KOPT-K1 (cell line): Measurements from ENCODE around the gene TUBA4B.
"Not testable (repeated sequence)": the region's sequence is repeated elsewhere in the genome, so short reads cannot be mapped to it uniquely, and the experiment has no call there.

ENCODE experiments used
- H3K27ac ChIP-seq: fragments of 200-600 bp; sonication (generic); 2 replicates; pipeline ENCODE4 v1.5.1; 2016; ENCODE audit warnings: antibody characterized with exemption, mild to moderate bottlenecking, low read depth, low read length; ENCODE audit not compliant: poor library complexity, severe bottlenecking
- H3K36me3 ChIP-seq: fragments of 200-600 bp; sonication (generic); 2 replicates; pipeline ENCODE4 v1.5.1; 2017; ENCODE audit warnings: antibody characterized with exemption, mild to moderate bottlenecking, low read length, moderate library complexity; ENCODE audit not compliant: insufficient read depth
- H3K9me3 ChIP-seq: fragments of 200-600 bp; sonication (generic); 2 replicates; pipeline ENCODE4 v1.5.1; 2017; ENCODE audit warnings: antibody characterized with exemption, low read length, mild to moderate bottlenecking; ENCODE audit not compliant: insufficient read depth, poor library complexity, severe bottlenecking

TUBA4B gene

DNA sequence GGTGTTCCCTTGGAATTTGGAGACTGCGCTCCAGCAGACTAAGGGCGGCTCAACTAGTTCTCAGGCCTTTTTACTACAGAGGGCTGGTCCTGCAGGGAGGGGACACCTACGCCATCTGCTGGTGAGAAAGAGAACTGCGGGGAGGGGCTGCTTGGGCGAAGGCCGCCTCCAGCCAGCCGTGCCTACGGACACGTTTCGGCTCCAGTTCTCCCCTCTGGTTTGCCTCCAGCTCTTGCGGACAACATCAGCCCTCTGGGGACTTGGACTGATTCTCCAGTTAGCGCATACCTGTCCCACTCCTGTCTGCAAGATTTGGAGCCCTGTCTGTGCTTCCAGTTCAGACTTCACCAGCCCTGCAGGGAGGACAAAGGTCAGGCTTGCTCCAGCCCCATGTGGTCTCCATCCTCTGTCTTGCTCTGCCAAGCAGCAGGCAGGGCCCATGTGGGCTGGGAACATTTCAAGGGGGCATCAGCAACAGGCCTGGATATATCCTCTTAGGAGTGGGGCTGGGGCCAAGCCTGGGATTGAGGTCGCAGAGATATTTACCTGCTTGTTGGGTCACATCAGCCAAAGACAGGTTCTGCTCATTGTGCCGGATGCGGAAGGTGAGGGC, 45.8 kb downstream of the TUBA4B start:
- H3K36me3 ChIP-seq, result no peaks in the 10 kb centered on the region
- no peaks in the 10 kb centered on the region for H3K9me3 ChIP-seq
- no peak overlapping the region for H3K27ac ChIP-seq

DNA sequence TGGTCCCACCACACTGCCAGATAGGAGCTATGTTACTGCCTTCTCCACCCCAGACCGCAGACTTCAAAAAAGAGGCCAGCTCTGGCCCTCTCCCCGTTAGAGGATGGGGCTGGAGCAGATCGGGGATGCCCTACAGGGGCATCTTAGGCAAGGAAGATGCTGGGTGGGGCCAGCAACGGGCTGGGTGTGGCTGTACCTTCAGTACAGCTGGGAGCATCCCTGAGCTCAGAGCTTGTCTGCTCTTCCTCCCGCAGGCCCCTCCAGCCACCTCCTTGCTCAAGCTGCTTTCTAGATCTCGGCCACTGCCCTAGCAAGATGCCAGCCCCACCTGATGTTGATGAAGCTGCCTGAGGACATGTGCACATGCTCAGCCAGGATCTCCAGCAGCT, 46.3 kb downstream of the TUBA4B start:
- no peaks in the 10 kb centered on the region for H3K36me3 ChIP-seq
- no peak overlapping the region for H3K27ac ChIP-seq
- no peaks in the 10 kb centered on the region for H3K9me3 ChIP-seq

DNA sequence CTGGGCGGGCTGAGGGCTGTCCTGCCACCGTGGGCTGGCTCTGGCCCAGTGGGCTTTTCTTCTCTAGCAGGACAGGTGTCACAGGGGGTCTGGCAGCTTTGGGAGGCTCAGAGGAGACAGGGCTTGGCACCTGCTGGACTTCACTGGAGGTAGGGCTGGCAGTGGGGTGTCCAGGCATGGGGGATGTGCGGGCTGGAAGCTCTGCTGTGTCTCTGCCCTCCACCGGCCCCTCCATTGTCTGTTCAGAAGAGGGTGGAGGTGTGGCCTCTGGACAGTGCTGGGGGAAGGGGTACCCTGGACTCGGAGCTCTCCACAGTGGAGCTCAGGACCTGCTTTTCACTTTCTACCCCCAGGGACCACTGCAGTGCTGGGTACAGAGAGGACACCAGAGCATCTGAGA, 47.0 kb downstream of the TUBA4B start:
- H3K9me3 ChIP-seq, result no peaks in the 10 kb centered on the region
- no peak overlapping the region for H3K27ac ChIP-seq
- no peaks in the 10 kb centered on the region for H3K36me3 ChIP-seq

DNA sequence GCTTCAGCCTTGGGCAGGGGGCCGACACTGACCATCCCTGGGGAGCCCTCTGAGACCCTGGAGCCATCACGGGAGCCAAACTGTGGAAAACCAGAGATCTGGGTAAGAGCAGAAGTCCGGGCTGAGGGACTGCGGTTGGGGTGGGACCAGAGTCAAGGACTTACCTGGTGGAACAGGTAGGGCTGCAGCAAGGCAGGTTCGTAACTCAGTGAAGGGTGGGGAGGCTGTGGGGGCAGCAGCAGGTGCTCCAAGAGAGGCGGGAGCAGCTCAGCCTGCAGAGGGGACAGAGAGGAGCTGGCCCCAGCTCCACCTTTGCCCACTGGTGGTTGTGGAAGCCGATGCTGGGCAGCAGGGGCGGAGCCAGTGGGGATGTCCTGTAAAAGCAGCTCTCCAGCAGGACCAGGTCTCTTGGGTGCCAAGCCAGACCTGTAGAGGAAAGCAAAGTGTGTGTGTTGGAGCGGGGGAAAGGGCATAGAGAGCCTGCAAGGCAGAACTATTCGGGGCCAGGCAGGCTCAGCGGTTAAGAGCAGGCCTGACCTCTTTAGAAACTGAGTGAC, 49.4 kb downstream of the TUBA4B start:
- no peaks in the 10 kb centered on the region for H3K9me3 ChIP-seq
- no peaks in the 10 kb centered on the region for H3K36me3 ChIP-seq
- no peak overlapping the region for H3K27ac ChIP-seq

DNA sequence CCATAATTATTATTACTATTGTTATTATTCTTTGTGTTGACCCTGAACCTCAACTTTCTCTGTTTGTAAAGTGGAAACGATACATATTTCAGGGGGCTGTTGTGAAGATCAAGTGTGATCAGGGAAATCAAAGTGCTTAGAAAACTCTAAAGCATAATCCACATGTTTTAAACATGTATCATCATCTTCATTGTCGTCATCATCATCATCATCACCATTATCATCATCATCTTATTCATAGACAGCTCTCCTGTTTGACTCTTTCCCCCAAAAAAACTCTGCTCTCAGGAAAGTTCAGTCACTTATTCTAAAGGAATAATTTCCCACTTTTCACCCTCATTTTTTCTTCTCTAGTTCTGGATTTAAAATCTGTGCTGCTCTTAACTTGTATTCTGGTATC, 51.2 kb downstream of the TUBA4B start:
- no peaks in the 10 kb centered on the region for H3K36me3 ChIP-seq
- H3K9me3 ChIP-seq, result no peaks in the 10 kb centered on the region

DNA sequence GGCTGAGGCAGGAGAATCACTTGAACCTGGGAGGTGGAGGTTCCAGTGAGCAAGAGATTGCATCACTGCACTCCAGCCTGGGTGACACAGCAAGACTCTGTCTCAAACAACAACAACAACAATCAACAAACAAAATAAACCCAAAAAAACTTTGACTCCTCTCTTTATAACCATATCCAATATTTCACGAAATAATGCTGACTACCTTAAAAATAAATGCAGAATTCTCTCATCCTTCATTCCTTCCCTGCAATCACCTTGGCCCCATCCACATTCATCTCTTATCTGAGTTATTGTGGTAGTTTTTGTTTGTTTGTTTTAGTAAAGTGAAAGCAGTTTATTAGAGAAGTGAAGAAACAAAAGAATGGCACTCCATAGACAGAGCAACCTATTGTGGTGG, 53.0 kb downstream of the TUBA4B start:
- Histone ChIP-seq H3K9me3 (no peaks in the 10 kb centered on the region), H3K36me3 (no peaks in the 10 kb centered on the region), H3K27ac (no peak overlapping the region)

More for the DNA sequence above, 51.2 kb downstream of the TUBA4B start:
- H3K27ac ChIP-seq, result no peak overlapping the region

DNA sequence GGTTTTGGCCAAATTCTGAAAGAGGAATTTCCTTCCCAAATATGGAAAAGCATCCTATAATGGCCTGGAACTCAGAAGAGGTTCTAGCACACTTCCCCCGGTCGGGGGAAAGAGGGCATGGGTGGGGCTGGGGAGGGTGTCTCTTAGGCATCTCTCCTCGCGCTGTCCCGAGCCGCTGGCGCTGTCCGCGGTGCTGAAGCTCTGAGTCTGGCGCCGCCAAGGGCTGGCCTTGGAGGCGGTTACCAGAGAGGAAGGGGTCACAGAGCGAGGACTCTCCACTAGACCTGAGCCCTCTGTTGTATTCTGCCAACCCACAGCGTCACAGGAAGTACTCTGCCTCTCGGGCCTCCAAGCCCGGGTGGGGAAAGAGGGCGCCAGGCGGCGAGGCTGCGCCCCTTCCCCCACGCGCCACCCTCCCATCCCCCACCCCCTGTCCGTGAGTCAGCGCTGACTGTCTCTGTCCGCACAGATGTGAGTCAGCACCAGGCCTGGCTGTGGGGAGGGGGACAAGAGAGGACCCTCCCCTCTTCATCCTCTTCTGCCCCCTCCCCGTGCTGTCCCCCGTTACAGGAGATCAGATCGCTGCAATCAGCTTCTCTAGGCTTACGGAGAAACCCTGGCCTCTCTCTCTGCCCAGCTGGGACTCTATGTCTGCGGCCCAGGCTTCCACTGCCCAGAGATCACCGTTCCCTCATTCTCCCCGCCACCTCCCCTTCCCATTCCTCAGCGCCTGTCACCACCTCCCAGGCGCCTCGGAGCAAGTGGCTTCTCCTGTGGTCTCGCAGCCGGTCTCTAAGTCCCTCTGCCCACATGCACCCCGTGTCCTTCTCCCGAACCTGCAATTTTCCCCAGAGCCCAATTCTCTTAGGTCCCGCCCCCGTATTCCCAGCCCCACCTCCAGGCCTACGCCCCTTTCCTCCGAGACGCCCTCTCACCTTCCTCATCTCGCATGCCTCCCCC, 55.4 kb downstream of the TUBA4B start:
- no peaks in the 10 kb centered on the region for H3K9me3 ChIP-seq
- no peak overlapping the region for H3K27ac ChIP-seq
- no peaks in the 10 kb centered on the region for H3K36me3 ChIP-seq

DNA sequence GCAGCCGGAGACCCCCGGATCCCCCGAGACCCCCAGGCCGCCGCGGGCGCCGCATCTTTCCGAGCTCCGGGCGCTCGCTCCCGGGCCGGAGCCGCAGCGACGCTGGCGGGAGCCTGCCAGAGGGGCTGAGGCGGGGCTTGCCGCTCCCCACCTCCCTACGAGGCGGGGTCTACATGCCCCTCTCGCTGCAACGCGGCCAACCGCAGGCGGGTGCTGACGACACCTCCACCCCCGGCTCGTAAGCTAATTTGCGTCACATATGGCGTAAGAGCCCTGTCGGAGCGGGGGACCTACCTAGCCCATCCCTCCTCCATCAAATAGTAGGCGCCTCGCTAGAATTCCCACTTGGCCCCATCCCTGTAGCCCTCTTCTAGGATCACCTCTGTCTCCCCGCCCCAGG, 56.2 kb downstream of the TUBA4B start, which contains the start of gene PTPRN:
PTPRN (minus strand) TSS at position 124 of the 400 bp plus-strand sequence; CDS start at position 55, 69 bp downstream.
- no peak within 1 kb of the TSS for H3K27ac ChIP-seq
- H3K36me3 ChIP-seq, result no peaks in the 10 kb centered on the region
- no peaks in the 10 kb centered on the region for H3K9me3 ChIP-seq

DNA sequence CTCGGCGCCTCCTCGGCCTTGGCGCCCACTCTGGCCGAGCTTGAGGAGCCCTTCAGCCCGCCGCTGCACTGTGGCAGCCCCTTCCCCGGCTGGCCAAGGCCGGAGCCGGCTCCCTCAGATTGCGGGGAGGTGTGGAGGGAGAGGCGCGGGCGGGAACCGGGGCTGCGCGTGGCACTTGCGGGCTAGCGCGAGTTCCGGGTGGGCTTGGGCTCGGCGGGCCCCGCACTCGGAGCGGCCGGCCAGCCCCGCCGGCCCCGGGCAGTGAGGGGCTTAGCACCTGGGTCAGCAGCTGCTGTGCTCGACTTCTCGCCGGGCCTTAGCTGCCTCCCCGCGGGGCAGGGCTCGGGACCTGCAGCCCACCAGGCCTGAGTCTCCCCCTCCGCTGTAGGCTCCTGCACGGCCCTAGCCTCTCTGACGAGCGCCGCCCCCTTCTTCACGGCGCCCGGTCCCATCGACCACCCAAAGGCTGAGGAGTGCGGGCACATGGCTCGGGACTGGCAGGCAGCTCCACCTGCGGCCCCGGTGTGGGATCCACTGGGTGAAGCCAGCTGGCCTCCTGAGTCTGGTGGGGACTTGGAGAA, 59.7 kb downstream of the TUBA4B start:
- not testable (repeated sequence) for H3K9me3 ChIP-seq, H3K27ac ChIP-seq, H3K36me3 ChIP-seq

DNA sequence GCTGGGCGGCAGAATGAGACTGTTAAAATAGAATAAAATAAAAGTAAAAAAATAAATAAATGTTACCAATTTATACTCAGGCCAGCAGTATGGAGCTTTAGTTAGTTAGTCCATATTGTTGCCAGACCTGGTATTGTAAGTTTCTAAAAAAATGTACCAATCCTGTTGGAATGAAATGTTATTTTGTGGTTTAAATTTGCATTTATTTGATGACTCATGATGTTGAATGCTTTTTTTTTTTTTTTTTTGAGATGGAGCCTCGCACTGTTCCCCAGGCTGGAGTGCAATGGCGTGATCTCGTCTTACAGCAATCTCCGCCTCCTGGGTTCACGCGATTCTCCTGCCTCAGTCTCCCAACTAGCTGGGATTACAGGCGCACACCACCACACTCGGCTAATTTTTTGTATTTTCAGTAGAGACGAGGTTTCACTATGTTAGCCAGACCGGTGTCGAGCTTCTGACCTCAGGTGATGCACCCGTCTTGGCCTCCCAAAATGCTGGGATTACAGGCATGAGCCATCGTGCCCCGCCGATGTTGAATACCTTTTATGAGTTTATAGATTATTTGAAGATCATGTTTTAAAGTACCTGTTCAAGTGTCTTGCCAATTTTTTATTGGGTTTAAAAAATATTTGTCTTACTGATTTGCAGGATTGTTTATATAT, 61.9 kb downstream of the TUBA4B start:
- Histone ChIP-seq H3K9me3 (no peaks in the 10 kb centered on the region), H3K27ac (no peak overlapping the region), H3K36me3 (no peaks in the 10 kb centered on the region)
